Left lung (tissue), 10 donors: ENCODE results near the gene LNX1. TPM values are rescaled to one million over a fixed set of nuclear protein-coding genes. Genes with fewer than 3 reads are reported as not detected.

Experiments
- ATAC-seq: fragments of 200-7000 bp; cut with Tn5 transposase; one replicate; pipeline ENCODE4 v1.9.1; 2020; ENCODE audit warnings: moderate library complexity
- DNase-seq, 4 donors: peaks; one replicate each; pipeline ENCODE4 v3.0.0-alpha.2; 2013 to 2020
- H3K27ac ChIP-seq, 2 donors: fragments of 200-600 bp; sonication (generic) in 1 of 2; one replicate each; pipeline versions ENCODE4 v1.5.0 to v1.8.0; 2020 to 2021
- H3K27me3 ChIP-seq, 2 donors: fragments of 200-600 bp; sonication (generic) in 1 of 2; one replicate each; pipeline versions ENCODE4 v1.5.0 to v1.8.0; 2020 to 2021
- H3K36me3 ChIP-seq, 2 donors: fragments of 200-600 bp; sonication (generic) in 1 of 2; one replicate each; pipeline versions ENCODE4 v1.5.0 to v1.8.0; 2020 to 2021
- H3K4me1 ChIP-seq, 2 donors: fragments of 200-600 bp; one replicate each; pipeline ENCODE4 v1.8.0; 2021
- H3K4me3 ChIP-seq, 2 donors: fragments of 200-600 bp; sonication (generic) in 1 of 2; one replicate each; pipeline versions ENCODE4 v1.5.0 to v1.8.0; 2020 to 2021; ENCODE audit warnings: mild to moderate bottlenecking in 1 of 2
- H3K9me3 ChIP-seq, 2 donors: fragments of 200-600 bp; sonication (generic) in 1 of 2; one replicate each; pipeline versions ENCODE4 v1.5.0 to v1.8.0; 2020 to 2021
- CTCF ChIP-seq, 2 donors: fragments of 200-600 bp; sonication (generic) in 1 of 2; IDR thresholded peaks; one replicate each; pipeline versions ENCODE4 v1.5.0 to v1.8.0; 2021; ENCODE audit warnings: antibody characterized with exemption in 2 of 2
- intact Hi-C, 2 donors: fragments of 100-400 bp; cut with DNase I; formaldehyde crosslinking; loops; one replicate each; pipeline versions ENCODE4 v1.11.2 to v1.14.2; 2022
- polyA plus RNA-seq, 6 donors: library from polyadenylated mRNA; unstranded; fragments of 120-200 nt; gene quantifications; one replicate each; pipeline ENCODE4 v1.2.1, GENCODE V29; 2013; ENCODE audit not compliant: insufficient read length in 6 of 6
- total RNA-seq, 2 donors: library from RNA; stranded (reverse); fragmentation: NEBNext Ultra II Directional; extraction: Animal tissue kit (Norgen Biotek cat#: 25700); gene quantifications; one replicate each; pipeline ENCODE4 v1.2.1, GENCODE V29; 2021
- donor health status: DM: no; HTN: yes; CAD: no.
- donor health status: DM: no; HTN: no; CAD: no.

LNX1 gene
- total and polyA plus RNA-seq, 8 donors, result 2.5 to 4.4 (median 3.6) TPM

- H3K27me3 ChIP-seq, result no peaks in the 10 kb centered on the region
- ATAC-seq, result no peak
- H3K27ac ChIP-seq, result no peak overlapping the region
- no peaks in the 10 kb centered on the region for H3K9me3 ChIP-seq
- no peak for DNase-seq
- H3K4me3 ChIP-seq, result no peak overlapping the region
- no peaks in the 10 kb centered on the region for H3K36me3 ChIP-seq
- no peak for TF ChIP-seq CTCF (IDR thresholded peaks at IDR 0.05)
- H3K4me1 ChIP-seq, result peaks cover 0 to 5% of the 10 kb centered on the region in 2 donors
- intact Hi-C loops, result no loop called here
Measured at GRCh38 chr4:53505947-53506346, 85.3 kb downstream of the LNX1 start.

- intact Hi-C loops, result no loop called here
- Histone ChIP-seq H3K4me1 (no peaks in the 10 kb centered on the region), H3K27me3 (no peaks in the 10 kb centered on the region), H3K36me3 (no peaks in the 10 kb centered on the region), H3K4me3 (no peak overlapping the region), H3K27ac (no peak overlapping the region), H3K9me3 (no peaks in the 10 kb centered on the region)
- ATAC-seq (no peak), DNase-seq (no peak)
- TF ChIP-seq CTCF (IDR thresholded peaks at IDR 0.05), result no peak
Measured at GRCh38 chr4:53502094-53502493, 89.2 kb downstream of the LNX1 start.

- intact Hi-C loops, result no loop called here
- no peaks in the 10 kb centered on the region for H3K27me3 ChIP-seq
- no peak for TF ChIP-seq CTCF (IDR thresholded peaks at IDR 0.05)
- no peak for ATAC-seq
- H3K27ac ChIP-seq, result no peak overlapping the region
- H3K4me1 ChIP-seq, result no peaks in the 10 kb centered on the region
- DNase-seq, result no peak
- no peak overlapping the region for H3K4me3 ChIP-seq
- H3K36me3 ChIP-seq, result no peaks in the 10 kb centered on the region
- no peaks in the 10 kb centered on the region for H3K9me3 ChIP-seq
Measured at GRCh38 chr4:53501561-53501960, 89.7 kb downstream of the LNX1 start.

GRCh38 chr4:53500546-53500945, 90.7 kb downstream of the LNX1 start:
- H3K4me3 ChIP-seq, result no peak overlapping the region
- H3K9me3 ChIP-seq, result no peaks in the 10 kb centered on the region
- H3K4me1 ChIP-seq, result no peaks in the 10 kb centered on the region
- intact Hi-C loops, result no loop called here
- TF ChIP-seq CTCF (IDR thresholded peaks at IDR 0.05), result no peak
- H3K27me3 ChIP-seq, result no peaks in the 10 kb centered on the region
- H3K27ac ChIP-seq, result no peak overlapping the region
- no peak for DNase-seq
- ATAC-seq, result no peak
- no peaks in the 10 kb centered on the region for H3K36me3 ChIP-seq

GRCh38 chr4:53499791-53500190, 91.5 kb downstream of the LNX1 start:
- DNase-seq, result no peak
- ATAC-seq, result no peak
- no peaks in the 10 kb centered on the region for H3K4me1 ChIP-seq
- no peaks in the 10 kb centered on the region for H3K36me3 ChIP-seq
- no peak overlapping the region for H3K27ac ChIP-seq
- no peak overlapping the region for H3K4me3 ChIP-seq
- intact Hi-C loops, result no loop called here
- no peak for TF ChIP-seq CTCF (IDR thresholded peaks at IDR 0.05)
- H3K27me3 ChIP-seq, result no peaks in the 10 kb centered on the region
- no peaks in the 10 kb centered on the region for H3K9me3 ChIP-seq
